ENCODE data around the gene GID8. TPM values are rescaled to one million over a fixed set of nuclear protein-coding genes. Genes with fewer than 3 reads are reported as not detected.
A peak's percentile ranks its signal among the peaks of the same experiment; 100 is the strongest.
"Not testable (repeated sequence)": the region's sequence is repeated elsewhere in the genome, so short reads cannot be mapped to it uniquely, and the experiment has no call there.

GID8 gene
- polyA plus RNA-seq, 4 donors: 50.4 to 56.6 (median 53.1) TPM

- DNase-seq (ENCODE audit: low read depth in 4 of 4, low spot score in 2 of 4): no peak
These were observed 17.8 kb upstream of the GID8 start for GRCh38 chr20:62920039-62920645.

DNA sequence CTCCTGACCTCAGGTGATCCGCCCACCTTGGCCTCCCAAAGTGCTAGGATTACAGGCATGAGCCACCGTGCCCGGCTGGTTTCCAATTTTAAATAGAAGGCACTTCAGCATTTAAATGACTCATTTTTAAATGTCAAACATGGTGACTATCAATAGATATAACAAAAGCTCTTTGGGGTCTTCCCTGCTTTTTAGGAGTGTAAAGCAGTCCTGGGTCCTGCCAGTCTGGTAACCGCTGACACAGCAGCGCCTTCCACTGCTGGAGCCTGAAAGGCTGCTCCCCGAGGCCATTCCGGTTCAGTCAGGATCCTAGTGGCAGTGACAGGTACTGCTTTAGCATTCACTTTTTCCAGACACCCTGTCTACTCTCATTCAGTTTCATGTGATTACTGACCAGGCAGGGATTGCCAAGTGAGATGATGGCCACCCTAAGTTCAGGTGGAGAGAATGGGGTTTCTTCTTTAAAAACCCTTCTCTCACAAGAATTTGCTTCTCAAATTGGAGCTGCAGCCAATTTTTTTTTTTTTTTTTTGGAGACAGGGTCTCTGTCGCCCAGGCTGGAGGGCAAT is 16.7 kb upstream of the GID8 start:
- DNase-seq (ENCODE audit: low read depth in 4 of 4, low spot score in 2 of 4): no peak

- no peak for DNase-seq (ENCODE audit: low read depth in 4 of 4, low spot score in 2 of 4)
These were observed 15.5 kb upstream of the GID8 start for GRCh38 chr20:62922451-62922921.

GRCh38 chr20:62923059-62923668 is 14.8 kb upstream of the GID8 start:
- not testable (repeated sequence) for DNase-seq (ENCODE audit: low read depth in 4 of 4, low spot score in 2 of 4)

- DNase-seq (ENCODE audit: low read depth in 4 of 4, low spot score in 2 of 4): no peak
These were observed 14.1 kb upstream of the GID8 start for GRCh38 chr20:62923669-62924441.

GRCh38 chr20:62924442-62925075 is 13.4 kb upstream of the GID8 start:
- DNase-seq (ENCODE audit: low read depth in 4 of 4, low spot score in 2 of 4): no peak

GRCh38 chr20:62925076-62925419 is 12.9 kb upstream of the GID8 start:
- DNase-seq (ENCODE audit: low read depth in 4 of 4, low spot score in 2 of 4): no peak

DNA sequence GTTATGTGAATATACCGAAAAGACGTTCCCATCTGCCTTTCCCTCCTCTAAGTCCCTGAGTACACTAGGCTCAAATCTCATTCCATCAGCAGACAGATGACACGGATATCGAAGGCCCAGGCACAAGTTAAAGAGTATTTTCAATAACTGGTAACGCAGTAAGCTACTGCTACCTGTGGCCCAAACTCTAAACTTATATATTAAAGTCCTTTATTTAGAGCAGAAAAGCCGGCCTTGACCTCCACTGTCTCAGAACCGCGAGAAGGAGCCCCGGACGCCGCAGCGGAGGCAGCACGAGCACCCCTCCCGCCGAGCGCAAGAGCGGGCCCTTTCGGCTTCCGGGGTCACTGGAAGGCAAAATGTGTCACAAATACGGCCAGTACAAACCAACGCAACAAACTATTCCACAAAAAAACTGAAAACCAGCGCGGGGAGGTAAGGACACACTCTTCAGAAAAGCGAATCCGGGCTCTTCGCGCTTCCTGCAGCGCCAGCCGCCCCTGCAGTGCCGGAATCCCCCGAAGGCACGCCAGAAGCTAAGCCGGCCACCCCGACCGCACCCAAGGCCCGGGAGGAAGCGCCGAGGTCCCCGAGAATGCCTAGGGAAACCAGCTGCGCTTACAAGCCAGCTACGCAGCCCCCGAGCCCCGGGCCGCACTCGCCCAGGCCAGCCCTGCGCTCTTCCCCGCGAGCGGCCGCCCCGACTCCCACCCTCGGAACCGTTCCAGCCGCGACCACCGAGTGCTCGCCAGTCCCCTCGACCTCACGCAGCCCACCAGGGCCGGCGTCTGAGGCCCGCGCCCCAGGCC is 12.3 kb upstream of the GID8 start:
- DNase-seq (ENCODE audit: low read depth in 4 of 4, low spot score in 2 of 4): no peak

DNA sequence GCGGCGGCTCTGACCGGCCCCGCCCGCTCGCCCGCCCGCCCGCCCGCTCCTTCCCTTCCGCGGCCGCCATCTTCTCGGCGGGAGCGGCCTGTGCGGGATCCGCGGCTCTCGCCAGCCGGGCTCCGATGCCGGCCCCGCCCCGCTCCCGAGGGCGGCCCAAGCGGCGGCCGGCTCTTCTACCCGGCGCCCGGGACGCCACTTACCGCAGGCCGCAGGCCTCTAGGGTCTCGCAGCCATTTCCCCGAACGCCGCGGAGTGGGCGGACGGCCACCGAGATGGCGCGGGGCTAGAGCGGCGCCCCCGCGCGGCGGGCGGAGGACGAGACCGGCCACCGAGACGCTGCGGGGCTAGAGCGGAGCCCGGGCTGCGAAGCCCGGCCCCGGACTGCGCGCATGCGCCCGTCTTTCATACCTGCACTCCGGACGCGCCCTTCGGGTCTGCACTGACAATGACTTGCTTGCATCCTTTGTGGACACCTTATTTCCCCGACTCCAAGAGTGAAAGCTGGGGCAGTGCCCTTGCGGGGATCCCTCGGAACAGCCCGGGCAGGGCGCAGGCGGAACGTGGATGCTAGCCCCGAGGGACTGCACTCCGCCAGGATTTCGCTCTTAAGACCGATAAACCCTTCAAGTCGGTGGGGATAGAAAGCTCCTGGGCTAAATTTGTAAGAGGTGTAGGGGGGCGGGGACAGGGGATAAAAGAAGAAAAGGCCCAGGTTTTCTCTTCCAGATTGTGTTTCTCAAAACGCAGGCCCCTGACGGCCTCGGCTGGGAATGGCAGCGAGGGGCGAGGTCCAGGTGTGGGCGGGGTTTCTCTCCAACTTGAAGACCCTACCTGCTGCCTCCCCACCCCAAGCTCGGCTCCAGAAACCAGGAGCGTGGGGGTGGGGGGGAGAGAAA is 11.5 kb upstream of the GID8 start, which contains the start of gene DIDO1:
Gene DIDO1 (minus strand): TSS at position 277 of the 899 bp plus-strand sequence.
- peak in 3 of 4 donors; percentile 48 to 79 (median 78) for DNase-seq (ENCODE audit: low read depth in 4 of 4, low spot score in 2 of 4)

- no peak for DNase-seq (ENCODE audit: low read depth in 4 of 4, low spot score in 2 of 4)
These were observed 10.7 kb upstream of the GID8 start for GRCh38 chr20:62927128-62927705.

GRCh38 chr20:62928246-62928939 is 9.6 kb upstream of the GID8 start:
- DNase-seq (ENCODE audit: low read depth in 4 of 4, low spot score in 2 of 4): no peak

DNA sequence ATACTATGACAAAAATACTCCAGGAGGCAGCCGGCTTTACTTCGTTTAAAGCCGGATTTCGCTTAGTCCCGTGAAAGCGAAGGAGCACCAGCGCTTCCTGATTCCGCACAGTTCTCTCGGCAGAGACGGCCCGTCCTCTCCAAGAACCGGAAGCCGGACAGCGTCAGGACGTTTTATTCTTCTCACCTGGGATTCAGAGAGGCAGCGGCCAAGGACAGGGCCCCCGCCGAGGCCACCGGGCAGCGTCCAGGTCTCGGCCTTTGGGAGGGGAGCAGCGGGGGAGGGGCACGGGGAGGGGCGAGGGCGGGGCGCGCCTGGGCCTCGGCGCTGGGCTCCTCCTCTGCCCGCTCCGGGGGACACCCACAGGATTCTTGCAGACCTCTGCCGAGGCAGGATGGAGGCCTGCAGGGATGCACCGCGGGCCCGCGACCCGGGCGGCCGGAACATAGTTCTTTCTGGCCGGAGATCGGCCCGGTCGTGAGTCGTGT is 8.9 kb upstream of the GID8 start:
- DNase-seq (ENCODE audit: low read depth in 4 of 4, low spot score in 2 of 4): no peak

DNA sequence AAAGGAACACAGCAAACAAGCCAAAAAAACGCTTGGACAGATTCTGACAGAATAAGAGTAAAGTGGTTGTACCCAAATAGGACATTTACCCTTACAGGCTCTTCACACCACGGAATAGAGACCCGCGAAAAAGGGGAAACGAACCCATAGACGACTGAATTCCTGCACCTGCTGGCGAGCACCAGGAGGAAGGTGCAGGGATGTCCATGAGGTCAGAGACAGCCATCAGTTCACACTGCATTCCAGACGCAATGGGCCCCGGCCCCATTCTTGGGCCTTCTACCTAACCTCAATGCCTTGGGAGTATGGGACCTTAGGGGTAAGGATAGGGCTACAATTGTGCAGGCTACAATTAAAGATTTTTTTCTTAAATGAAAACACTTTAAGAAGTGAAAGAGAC is 6.5 kb upstream of the GID8 start:
- DNase-seq (ENCODE audit: low read depth in 4 of 4, low spot score in 2 of 4): no peak

GRCh38 chr20:62933966-62934365 is 4.0 kb upstream of the GID8 start:
- DNase-seq (ENCODE audit: low read depth in 4 of 4, low spot score in 2 of 4): no peak

GRCh38 chr20:62935204-62935967 is 2.6 kb upstream of the GID8 start:
- no peak for DNase-seq (ENCODE audit: low read depth in 4 of 4, low spot score in 2 of 4)

- no peak for DNase-seq (ENCODE audit: low read depth in 4 of 4, low spot score in 2 of 4)
These were observed 1.9 kb upstream of the GID8 start for GRCh38 chr20:62935968-62936585.

Measured in left renal cortex interstitium (tissue), 4 donors.